K562 (cell line): Measurements from ENCODE around the gene LAP3. TPM values are rescaled to one million over a fixed set of nuclear protein-coding genes. Genes with fewer than 3 reads are reported as not detected.

Source experiments
- CEBPG ChIP-seq, 3 experiments: fragments of 200-800 bp in 1 of 3; sonication (Bioruptor generic) in 1 of 3; sonication (generic) in 1 of 3; formaldehyde crosslinking in 1 of 3; IDR thresholded peaks in 2 of 3; conservative IDR thresholded peaks in 1 of 3; 2 replicates each; pipeline versions ENCODE4 v1.6.1 to v1.8.0; 2016 to 2022; ENCODE audit warnings: missing compliant biosample characterization in 2 of 3, missing genetic modification characterization in 2 of 3, mild to moderate bottlenecking in 1 of 3, missing genetic modification reagents in 1 of 3
- ETS1 ChIP-seq: conservative IDR thresholded peaks from 2 replicates; pipeline ENCODE4 v1.6.1; 2011; ENCODE audit warnings: low read depth, mild to moderate bottlenecking, low read length; ENCODE audit not compliant: control insufficient read depth
- FOSL1 ChIP-seq: fragments of 200-800 bp; sonication (Bioruptor generic); conservative IDR thresholded peaks from 2 replicates; pipeline ENCODE4 v1.6.1; 2016; ENCODE audit warnings: missing genetic modification characterization, missing compliant biosample characterization
- HDAC3 ChIP-seq: fragments of 450-650 bp; IDR thresholded peaks from 2 replicates; pipeline ENCODE4 v1.6.1; 2018; ENCODE audit warnings: borderline replicate concordance, mild to moderate bottlenecking, moderate library complexity; ENCODE audit not compliant: partially characterized antibody
- HINFP ChIP-seq: fragments of 450-650 bp; conservative IDR thresholded peaks from 2 replicates; pipeline ENCODE4 v1.6.1; 2016; ENCODE audit warnings: missing genetic modification characterization, low read depth, mild to moderate bottlenecking, control low read depth, missing compliant biosample characterization
- KLF6 ChIP-seq: fragments of 250-450 bp; sonication (Bioruptor Pico); IDR thresholded peaks from 2 replicates; pipeline ENCODE4 v1.4.0; 2020; ENCODE audit warnings: mild to moderate bottlenecking, moderate library complexity, borderline replicate concordance
- LEF1 ChIP-seq: fragments of 450-650 bp; IDR thresholded peaks from 2 replicates; pipeline ENCODE4 v1.6.1; 2016; ENCODE audit warnings: mild to moderate bottlenecking
- ZMIZ1 ChIP-seq, 2 experiments: fragments of 150-350 bp in 1 of 2; IDR thresholded peaks; 2 replicates each; pipeline ENCODE4 v1.6.1; 2012 to 2016; ENCODE audit warnings: low read depth in 2 of 2, low read length in 2 of 2, mild to moderate bottlenecking in 1 of 2, moderate library complexity in 1 of 2
- ZNF316 ChIP-seq: fragments of 450-650 bp; IDR thresholded peaks from 2 replicates; pipeline ENCODE4 v1.6.1; 2016
- polyA plus RNA-seq, 8 experiments: library from polyadenylated mRNA; depleted of rRNA in 4 of 8; stranded (reverse) in 5 of 8; unstranded in 3 of 8; fragments of >200 nt; fragmentation: Nextera tagmentation in 2 of 8; fragmentation: Illumina TruSeq in 1 of 8; extraction: Ambion mirVana in 2 of 8; extraction: Trizol in 1 of 8; gene quantifications; 2 replicates each; pipeline versions ENCODE4 v1.2.1 to v1.2.3, GENCODE V29; 2011 to 2014; ENCODE audit warnings: inconsistent platforms in 1 of 8, missing spikeins in 1 of 8
- total RNA-seq, 7 experiments: library from RNA; depleted of rRNA in 6 of 7; stranded (reverse); fragments of >200 nt in 6 of 7; fragmentation: Illumina TruSeq in 2 of 7; extraction: Trizol in 2 of 7; gene quantifications; 2 replicates each; pipeline versions ENCODE4 v1.2.1 to v1.2.3, GENCODE V29; 2011 to 2021; ENCODE audit warnings: low replicate concordance in 1 of 7
- TF ChIP-seq, protein P1 (sequence below): fragments of 450-650 bp; IDR thresholded peaks from 2 replicates; pipeline ENCODE4 v1.6.1; 2016; ENCODE audit warnings: low read depth

LAP3 gene
- total and polyA plus RNA-seq, 9 of the 15 experiments (the other 6 are each of a cell fraction or from before 2014, with no cell fraction given), result 82.3 to 170 (median 107) TPM

- TF ChIP-seq, protein P1, sequence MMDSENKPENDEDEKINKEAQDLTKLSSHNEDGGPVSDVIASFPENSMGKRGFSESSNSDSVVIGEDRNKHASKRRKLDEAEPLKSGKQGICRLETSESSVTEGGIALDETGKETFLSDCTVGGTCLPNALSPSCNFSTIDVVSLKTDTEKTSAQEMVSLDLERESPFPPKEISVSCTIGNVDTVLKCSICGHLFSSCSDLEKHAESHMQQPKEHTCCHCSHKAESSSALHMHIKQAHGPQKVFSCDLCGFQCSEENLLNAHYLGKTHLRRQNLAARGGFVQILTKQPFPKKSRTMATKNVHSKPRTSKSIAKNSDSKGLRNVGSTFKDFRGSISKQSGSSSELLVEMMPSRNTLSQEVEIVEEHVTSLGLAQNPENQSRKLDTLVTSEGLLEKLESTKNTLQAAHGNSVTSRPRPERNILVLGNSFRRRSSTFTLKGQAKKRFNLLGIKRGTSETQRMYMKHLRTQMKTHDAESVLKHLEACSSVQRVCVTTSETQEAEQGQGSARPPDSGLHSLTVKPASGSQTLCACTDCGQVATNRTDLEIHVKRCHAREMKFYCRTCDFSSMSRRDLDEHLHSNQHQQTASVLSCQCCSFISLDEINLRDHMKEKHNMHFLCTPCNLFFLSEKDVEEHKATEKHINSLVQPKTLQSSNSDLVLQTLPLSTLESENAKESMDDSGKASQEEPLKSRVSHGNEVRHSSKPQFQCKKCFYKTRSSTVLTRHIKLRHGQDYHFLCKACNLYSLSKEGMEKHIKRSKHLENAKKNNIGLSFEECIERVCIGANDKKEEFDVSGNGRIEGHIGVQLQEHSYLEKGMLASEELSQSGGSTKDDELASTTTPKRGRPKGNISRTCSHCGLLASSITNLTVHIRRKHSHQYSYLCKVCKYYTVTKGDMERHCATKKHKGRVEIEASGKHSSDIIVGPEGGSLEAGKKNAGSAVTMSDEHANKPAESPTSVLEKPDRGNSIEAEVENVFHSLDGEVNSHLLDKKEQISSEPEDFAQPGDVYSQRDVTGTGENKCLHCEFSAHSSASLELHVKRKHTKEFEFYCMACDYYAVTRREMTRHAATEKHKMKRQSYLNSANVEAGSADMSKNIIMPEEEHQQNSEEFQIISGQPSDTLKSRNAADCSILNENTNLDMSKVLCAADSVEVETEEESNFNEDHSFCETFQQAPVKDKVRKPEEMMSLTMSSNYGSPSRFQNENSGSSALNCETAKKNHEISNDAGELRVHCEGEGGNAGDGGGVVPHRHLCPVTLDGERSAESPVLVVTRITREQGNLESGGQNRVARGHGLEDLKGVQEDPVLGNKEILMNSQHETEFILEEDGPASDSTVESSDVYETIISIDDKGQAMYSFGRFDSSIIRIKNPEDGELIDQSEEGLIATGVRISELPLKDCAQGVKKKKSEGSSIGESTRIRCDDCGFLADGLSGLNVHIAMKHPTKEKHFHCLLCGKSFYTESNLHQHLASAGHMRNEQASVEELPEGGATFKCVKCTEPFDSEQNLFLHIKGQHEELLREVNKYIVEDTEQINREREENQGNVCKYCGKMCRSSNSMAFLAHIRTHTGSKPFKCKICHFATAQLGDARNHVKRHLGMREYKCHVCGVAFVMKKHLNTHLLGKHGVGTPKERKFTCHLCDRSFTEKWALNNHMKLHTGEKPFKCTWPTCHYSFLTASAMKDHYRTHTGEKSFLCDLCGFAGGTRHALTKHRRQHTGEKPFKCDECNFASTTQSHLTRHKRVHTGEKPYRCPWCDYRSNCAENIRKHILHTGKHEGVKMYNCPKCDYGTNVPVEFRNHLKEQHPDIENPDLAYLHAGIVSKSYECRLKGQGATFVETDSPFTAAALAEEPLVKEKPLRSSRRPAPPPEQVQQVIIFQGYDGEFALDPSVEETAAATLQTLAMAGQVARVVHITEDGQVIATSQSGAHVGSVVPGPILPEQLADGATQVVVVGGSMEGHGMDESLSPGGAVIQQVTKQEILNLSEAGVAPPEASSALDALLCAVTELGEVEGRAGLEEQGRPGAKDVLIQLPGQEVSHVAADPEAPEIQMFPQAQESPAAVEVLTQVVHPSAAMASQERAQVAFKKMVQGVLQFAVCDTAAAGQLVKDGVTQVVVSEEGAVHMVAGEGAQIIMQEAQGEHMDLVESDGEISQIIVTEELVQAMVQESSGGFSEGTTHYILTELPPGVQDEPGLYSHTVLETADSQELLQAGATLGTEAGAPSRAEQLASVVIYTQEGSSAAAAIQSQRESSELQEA, result no peak
- peak; percentile 56; the same call in 1 of the 2 replicates for TF ChIP-seq ETS1
- no peak for TF ChIP-seq HINFP
- TF ChIP-seq HDAC3, result no peak
- no peak for TF ChIP-seq ZMIZ1 (IDR thresholded peaks at IDR 0.05; ENCODE audit: low read depth in 2 of 2, low read length in 2 of 2)
- TF ChIP-seq LEF1, result peak; percentile 77
- 0 out of 2 replicates have a peak, but pooled peaks have one; percentile 18 for TF ChIP-seq KLF6 (CRISPR knock-in tag)
- TF ChIP-seq ZNF316, result no peak
- peak; percentile 35 for TF ChIP-seq FOSL1 (tag)
- peak; percentile 87 for TF ChIP-seq CEBPG (CRISPR knock-in tag; IDR thresholded peaks at IDR 0.05)
- TF ChIP-seq CEBPG (tag; conservative IDR thresholded peaks at IDR 0.05 in 1 of 2, IDR thresholded peaks at IDR 0.05 in 1 of 2), result peak; percentile 72 to 94
Measured at GRCh38 chr4:17614416-17615299, 37.7 kb downstream of the LAP3 start, which contains the start of gene MED28 (continued).
